ENCODE measurements around the gene LAGE3. TPM values are rescaled to one million over a fixed set of nuclear protein-coding genes. Genes with fewer than 3 reads are reported as not detected.
"Not testable (repeated sequence)": the region's sequence is repeated elsewhere in the genome, so short reads cannot be mapped to it uniquely, and the experiment has no call there.

LAGE3 gene
- total RNA-seq, 1 donor from 2014 or later: 72.2 TPM

GRCh38 chrX:154502989-154503388 is 23.9 kb upstream of the LAGE3 start:
- DNase-seq (ENCODE audit: low read depth): no peak

DNA sequence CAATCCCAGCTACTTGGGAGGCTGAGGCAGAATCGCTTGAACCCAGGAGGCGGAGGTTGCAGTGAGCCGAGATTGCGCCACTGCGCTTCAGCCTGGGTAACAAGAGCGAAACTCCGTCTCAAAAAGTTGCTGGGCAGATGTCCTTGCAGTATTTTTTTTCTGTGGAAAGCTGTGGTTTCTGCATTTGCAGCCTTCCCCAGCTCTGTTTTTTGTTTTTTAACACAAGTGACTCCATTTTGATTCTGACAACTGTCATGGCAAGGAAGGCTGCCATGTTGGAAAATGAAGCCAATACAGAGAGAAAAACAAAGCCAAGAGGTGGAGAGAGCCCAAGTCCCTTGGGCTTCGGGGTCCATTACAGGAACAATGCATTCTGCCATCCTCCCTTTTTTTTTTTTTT is 23.0 kb upstream of the LAGE3 start:
- no peak for DNase-seq (ENCODE audit: low read depth)

DNA sequence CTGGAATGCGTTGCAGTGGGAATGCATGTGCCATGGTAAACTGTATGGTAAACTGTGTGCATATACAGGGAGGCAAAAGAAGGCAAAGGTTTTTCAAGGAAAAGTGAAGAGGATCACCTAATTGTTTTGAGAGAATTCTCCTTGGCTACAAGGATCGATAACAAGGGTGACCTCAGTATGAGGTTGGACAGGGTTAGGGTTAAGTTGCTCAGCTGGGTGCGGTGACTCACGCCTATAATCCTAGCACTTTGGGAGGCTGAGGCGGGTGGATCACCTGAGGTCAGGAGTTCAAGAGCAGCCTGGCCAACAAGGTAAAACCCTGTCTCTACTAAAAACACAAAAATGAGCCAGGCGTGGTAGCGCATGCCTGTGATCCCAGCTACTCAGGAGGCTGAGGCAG is 22.3 kb upstream of the LAGE3 start:
- not testable (repeated sequence) for DNase-seq (ENCODE audit: low read depth)

DNA sequence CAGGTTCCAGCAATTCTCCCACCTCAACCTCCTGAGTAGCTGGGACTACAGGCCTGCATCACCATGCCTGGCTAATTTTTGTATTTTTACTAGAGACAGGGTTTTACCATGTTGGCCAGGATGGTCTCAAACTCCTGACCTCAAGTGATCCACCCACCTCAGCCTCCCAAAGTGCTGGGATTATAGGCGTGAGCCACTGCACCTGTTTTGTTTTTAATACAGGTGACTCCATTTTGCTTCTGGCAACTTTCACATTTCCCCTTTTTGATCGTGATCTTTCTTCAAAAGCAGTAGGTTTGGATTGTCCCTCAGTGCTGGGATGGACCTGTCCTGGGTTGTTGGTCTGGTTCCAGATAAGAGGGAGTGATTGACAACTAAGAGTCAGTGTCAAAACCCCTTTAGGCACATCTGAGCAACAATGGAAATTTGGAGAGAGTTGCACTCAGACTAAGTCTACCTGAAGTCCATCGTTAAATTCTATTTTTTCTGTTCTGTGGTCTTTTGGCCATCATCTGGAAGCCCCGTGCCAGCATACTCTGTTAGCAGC is 17.6 kb upstream of the LAGE3 start:
- not testable (repeated sequence) for DNase-seq (ENCODE audit: low read depth)

GRCh38 chrX:154495472-154495922 is 16.4 kb upstream of the LAGE3 start:
- DNase-seq (ENCODE audit: low read depth): no peak

GRCh38 chrX:154494715-154495114 is 15.6 kb upstream of the LAGE3 start:
- no peak for DNase-seq (ENCODE audit: low read depth)

GRCh38 chrX:154490414-154491083 is 11.5 kb upstream of the LAGE3 start, which contains the start of gene SLC10A3:
SLC10A3 (minus strand) TSS chrX:154490629; CDS start chrX:154488940, 1,689 bp downstream.
- DNase-seq (ENCODE audit: low read depth): peak; percentile 92

DNA sequence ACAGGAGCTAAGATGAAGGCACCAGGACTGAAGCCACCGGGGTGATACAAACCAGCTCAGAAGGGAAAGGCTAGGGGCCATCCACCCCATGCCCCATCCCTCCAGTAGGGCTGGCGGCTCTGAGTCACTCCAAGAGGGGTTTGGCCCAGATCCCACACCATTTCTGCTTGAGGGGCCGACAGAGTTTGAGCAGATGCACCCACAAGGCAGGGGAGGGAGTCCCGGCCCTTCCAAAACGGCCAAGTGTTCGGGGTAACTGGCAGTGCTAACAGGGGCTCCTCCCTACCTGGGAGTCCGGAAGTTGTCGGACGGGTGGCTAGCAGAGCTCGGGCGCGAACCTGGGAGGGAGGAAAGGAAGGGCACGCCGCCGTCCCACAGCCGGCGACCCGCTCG is 10.9 kb upstream of the LAGE3 start:
- peak; percentile 68 for DNase-seq (ENCODE audit: low read depth)

DNA sequence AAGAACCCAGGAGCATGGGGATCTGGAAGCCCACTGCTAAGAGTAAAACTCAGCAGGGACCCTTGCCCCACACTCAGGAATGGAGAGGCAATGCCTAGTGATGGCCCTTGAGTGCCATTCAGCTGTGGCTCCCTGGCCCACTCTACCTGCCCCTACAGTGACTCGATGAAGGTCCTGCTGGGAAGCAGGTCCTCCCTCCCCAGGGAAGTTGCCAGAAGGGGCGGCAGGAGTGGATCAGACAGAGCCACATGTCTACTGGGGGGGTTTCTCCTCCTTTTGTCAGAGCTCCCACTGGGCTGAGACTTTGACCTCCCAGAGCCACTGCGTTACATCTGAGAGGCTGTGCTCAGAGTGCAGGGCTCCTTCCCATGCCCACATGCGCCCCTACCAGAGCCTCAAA is 10.1 kb upstream of the LAGE3 start:
- DNase-seq (ENCODE audit: low read depth): no peak

DNA sequence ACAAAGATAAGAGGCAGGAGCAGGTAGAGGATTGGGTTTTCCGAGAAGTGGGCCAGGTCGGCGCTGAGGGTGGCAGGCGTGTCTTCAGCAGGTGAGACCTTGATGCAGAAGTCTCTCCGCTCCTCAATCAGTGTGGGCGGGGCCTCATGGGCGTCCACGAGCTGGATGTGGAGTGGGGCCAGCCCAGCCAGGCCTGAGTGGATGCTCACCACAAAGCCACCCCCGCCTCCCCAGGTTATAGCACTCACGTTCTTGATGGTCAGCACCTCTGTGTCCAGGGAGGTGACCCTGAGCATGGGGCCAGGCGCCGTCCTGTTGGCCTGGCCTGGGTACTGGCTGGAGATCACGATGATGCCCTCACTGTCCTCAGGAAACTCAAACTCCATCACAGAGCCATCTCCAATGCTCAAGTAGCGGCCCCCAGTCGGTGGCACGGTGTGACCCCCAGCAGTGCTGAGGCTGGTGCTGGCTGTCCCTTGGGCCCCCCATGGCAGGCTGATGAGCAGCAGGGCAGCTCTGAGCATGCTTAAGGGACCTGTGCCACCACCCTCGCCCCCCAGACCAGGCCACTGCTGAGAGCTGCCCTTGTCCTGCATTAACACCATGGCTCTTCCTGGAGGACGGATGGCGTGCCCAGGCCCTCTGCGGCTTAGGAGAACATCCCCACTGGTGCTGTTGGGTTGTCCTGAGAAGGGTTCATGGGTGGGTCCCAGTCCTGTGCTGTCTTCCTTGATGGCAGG is 9.4 kb upstream of the LAGE3 start:
- DNase-seq (ENCODE audit: low read depth): no peak

DNA sequence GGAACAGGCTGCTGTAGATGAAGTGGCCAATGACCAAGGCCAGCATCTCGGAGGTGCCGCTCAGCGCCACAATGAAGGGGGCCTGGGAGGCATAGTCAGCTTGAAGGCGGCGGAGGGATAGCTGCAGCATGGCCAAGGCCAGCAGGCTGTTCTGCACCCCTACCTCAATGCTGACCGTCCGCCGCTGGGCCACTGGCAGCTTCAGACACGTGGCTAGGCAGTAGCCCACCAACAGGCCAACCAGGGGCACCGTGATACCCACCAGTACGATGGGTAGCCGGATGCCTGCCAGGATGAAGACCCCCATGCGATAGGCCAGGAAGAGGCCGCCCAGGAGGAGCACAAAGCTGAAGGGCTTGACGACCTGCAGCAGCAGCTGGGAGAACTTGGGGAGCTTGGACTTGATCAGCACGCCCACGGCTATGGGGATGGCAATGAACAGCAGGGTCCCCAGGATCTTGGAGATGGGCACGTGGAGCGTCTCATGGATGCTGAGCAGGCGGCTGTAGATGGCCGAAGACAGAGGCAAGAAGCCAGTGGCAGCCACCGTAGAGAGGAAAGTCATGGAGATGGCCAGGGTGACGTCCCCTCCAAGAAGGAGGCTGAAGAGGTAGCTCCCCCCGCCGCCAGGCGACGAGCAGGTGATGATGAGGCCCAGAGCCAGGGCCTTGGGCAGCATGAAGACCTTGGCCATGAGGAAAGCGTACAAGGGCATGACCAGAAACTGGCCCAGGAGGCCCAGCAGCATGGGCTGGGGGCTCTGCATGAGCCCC is 8.6 kb upstream of the LAGE3 start:
- DNase-seq (ENCODE audit: low read depth): no peak

DNA sequence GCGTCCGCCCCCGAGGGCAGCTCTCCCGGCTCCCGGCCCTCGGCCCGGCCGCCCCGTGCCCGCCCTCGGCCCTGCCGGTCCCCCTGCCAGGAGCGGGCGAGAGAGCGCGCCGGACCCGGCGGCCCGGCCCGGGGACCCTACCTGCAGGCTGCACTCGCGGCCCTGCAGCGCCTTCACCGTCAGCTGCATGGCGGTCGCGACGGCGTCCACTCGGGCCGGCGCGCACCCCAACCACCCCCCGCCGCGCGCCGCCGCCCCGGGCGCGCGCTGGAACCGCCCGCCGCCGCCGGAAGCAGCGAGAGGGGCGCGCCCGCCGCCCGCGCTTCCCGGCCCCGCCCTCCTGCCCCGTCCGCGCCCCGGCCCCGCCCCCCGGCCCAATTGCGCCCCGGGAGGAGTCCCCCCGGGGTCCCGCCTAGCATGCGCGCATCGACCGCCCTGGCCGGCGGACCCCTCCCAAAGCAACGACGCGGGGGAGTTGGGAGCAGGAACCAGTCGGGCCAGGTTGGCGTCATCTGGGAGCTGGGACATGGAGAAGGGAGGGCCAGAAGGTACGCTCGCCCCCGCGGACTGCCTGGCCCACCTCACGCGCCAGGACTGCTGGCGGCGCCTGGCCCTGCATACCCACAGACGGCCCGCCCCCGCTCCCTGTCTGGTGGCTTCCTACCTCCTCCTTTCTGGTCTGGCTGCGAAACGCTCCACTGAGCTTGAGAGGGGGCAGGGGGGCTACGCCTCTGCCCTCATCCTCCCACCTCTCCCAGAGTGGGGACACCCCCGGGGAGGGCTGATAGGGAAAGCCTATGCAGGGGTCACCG is 7.5 kb upstream of the LAGE3 start, which contains the start of gene UBL4A:
TSS of gene UBL4A (minus strand) at position 220 of the 812 bp plus-strand sequence. CDS start at position 189, 31 bp downstream.
- peak; percentile 33 for DNase-seq (ENCODE audit: low read depth)

DNA sequence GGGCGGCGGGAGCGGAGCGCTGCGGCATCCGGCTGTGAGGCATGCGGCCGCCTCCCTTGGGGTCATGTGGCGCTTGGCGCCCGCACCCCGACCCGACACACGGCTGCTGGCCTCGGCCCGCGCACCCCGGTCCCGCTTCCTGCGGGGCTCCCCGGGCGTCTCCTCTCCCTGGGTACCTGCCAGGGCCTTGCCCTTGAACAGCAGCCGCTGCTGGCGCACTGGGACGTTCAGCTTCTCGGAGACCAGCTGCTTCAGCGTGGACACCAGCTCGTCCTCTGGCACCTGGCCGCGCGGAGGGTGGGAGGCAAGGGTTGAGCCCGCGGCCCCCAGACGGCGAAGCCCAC is 6.9 kb upstream of the LAGE3 start:
- DNase-seq (ENCODE audit: low read depth): peak; percentile 34

GRCh38 chrX:154485150-154486051 is 6.3 kb upstream of the LAGE3 start:
- DNase-seq (ENCODE audit: low read depth): no peak

DNA sequence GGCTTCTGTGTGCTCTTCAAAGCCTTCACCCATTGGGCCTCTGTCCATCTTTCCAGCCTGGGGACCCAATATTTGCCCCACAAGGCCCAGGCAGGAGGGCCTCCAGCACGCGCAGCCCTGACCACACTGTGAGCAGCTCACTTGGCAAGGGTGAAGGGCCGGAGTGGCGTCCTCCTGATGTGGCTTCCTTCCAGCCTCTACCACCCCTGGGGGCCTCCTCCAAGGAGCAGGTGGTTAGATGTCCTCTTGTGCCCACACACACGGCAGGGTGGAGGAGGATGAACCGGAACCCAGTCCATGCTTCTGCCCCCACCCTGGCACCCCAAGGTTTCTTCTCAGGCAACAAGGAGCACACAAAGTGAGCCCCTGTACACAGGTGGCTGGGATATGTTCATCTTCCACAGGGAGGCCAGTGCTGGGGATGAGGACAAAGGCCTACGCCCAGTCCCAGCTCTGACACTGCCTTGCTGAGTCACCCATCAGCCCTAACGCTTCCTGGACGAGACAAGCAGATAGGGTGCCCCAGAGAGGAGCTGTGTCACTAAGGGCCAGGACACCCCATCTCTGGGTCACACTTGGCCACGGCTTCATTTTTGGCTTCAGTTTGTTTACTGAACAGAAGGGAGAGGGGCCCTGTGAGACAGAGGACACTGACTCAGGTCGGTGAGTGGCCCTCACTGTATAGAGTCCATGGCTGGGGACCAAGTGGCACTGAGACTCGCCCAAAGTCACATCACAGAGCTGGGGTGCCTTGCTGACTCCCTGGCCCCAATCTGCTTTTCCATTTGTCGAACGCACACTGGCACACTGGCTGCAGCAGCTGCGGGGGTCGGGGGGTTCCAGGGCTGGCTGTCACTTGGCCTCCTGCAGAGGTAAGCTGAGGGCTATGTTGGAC is 5.4 kb upstream of the LAGE3 start:
- DNase-seq (ENCODE audit: low read depth): no peak

DNA sequence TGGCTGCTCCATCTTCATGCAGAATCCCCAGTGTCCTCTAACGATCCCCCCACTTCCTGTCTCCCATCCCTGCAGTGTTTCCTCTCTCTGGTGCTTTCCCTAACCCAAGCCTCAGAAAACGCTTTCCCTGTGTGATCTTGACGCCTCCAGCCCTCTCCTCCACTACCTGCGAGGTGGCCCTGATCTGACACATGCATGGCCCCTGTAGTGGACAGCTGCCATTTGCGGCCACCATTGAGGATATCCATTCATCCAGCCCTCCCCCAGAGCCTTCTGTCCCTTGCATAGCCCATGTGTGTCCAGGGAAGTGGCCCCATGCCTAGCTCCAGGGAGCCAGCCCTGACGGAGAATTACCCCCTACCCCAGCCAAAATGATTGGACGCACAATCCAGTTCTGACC is 4.2 kb upstream of the LAGE3 start:
- DNase-seq (ENCODE audit: low read depth): no peak

DNA sequence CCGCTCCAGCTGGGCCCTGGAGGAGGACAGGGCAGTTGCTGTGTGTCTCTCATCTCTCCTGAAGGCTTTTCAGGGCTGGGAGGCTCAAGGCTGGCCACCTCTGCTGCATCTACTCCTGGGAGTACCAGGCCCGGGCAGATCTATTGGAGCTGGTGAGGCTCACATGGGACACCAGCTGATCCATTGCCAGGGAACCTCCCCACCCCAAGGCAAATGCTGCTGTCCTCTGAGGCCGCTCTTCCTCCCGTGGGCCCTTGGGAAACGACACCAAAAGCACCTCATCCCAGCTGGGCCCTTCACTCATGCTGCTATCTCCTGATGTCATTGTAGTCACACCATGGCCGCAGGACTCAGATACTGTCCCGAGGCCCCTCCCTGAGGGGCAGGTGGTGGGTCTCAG is 3.7 kb upstream of the LAGE3 start:
- peak; percentile 49 for DNase-seq (ENCODE audit: low read depth)

GRCh38 chrX:154481911-154482601 is 3.0 kb upstream of the LAGE3 start:
- peak; percentile 58 for DNase-seq (ENCODE audit: low read depth)

Data from myocyte (in vitro differentiated cells).